Astrocyte (in vitro differentiated cells and primary cell): ENCODE data around the gene TAGLN.

Experiments
- CTCF ChIP-seq: IDR thresholded peaks from 2 replicates; pipeline ENCODE4 v1.5.1; 2011; ENCODE audit warnings: low read depth, mild to moderate bottlenecking, inconsistent platforms, low read length, moderate library complexity; ENCODE audit not compliant: insufficient read depth
- EZH2 ChIP-seq: IDR thresholded peaks from 2 replicates; pipeline ENCODE4 v1.6.1; 2012; ENCODE audit warnings: mild to moderate bottlenecking, low read length, inconsistent platforms; ENCODE audit not compliant: insufficient read depth

GRCh38 chr11:117197006-117197405 lies 2.2 kb upstream of the TAGLN start:
- TF ChIP-seq CTCF = no peak
- no peak for TF ChIP-seq EZH2
